ENCODE measurements around the gene LOX. TPM values are rescaled to one million over a fixed set of nuclear protein-coding genes. Genes with fewer than 3 reads are reported as not detected.

LOX gene
- total and polyA plus RNA-seq, 3 donors from 2014 or later: 2.4 to 11.9 (median 6.4) TPM

DNA sequence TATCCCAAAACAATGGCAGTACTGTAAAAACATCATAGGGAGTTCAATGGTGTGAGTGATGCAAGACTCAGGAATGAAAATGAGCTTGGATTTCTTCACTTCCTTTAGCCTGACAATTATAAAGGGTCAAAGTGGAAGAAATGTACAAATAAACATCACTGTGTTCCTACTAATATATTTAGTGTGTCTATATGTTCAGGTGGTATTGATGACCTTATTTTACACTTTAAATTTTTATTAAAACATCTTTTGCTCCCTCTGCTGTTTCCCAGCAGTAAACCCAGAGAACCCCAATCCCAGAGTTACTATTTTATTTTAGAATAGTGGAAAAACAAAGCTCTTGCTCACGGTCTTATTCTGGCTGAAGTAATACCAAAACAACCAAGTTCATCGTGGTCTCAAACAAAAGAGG is 2.0 kb downstream of the LOX start:
- TF ChIP-seq, protein P1, sequence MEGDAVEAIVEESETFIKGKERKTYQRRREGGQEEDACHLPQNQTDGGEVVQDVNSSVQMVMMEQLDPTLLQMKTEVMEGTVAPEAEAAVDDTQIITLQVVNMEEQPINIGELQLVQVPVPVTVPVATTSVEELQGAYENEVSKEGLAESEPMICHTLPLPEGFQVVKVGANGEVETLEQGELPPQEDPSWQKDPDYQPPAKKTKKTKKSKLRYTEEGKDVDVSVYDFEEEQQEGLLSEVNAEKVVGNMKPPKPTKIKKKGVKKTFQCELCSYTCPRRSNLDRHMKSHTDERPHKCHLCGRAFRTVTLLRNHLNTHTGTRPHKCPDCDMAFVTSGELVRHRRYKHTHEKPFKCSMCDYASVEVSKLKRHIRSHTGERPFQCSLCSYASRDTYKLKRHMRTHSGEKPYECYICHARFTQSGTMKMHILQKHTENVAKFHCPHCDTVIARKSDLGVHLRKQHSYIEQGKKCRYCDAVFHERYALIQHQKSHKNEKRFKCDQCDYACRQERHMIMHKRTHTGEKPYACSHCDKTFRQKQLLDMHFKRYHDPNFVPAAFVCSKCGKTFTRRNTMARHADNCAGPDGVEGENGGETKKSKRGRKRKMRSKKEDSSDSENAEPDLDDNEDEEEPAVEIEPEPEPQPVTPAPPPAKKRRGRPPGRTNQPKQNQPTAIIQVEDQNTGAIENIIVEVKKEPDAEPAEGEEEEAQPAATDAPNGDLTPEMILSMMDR (IDR thresholded peaks at IDR 0.05): peak in 1 of 3 experiments; percentile 10
- no peak for TF ChIP-seq POLR2A (IDR thresholded peaks at IDR 0.05)
- Histone ChIP-seq H3K27ac (no peak overlapping the region), H3K4me1 (no peaks in the 10 kb centered on the region), H3K4me3 (peak overlapping the region in 1 of 2 donors; percentile 68), H3K36me3 (ENCODE audit: low read depth, missing control alignments) (no peaks in the 10 kb centered on the region), H3K9me3 (no peaks in the 10 kb centered on the region), H3K27me3 (no peaks in the 10 kb centered on the region)
- no peak for DNase-seq
- 16 to 21% methylated on average over 2 of the region's 2 CpGs for WGBS, 2 donors
- intact Hi-C loops (cut with DNase I; ENCODE audit: low total_unique reads): no loop called here

DNA sequence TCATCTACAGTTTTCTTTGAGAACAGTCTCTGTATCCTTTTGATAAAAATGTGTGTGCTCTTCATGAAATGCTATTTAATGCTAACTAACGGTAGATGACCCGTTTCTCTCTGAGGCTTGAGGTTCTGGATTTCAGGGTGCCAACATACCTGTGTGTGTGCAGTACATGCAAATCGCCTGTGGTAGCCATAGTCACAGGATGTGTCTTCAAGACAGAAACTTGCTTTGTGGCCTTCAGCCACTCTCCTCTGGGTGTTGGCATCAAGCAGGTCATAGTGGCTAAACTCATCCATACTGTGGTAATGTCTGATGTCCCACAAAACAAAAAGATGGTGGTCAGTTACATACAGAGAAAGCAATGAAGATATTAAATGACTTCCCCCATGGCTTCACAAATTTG is 4.2 kb downstream of the LOX start:
- no peaks in the 10 kb centered on the region for H3K4me1 ChIP-seq
- intact Hi-C loops (cut with DNase I; ENCODE audit: low total_unique reads): no loop called here
- H3K9me3 ChIP-seq: no peaks in the 10 kb centered on the region
- no peaks in the 10 kb centered on the region for H3K27me3 ChIP-seq
- no peaks in the 10 kb centered on the region for H3K36me3 ChIP-seq (ENCODE audit: low read depth, missing control alignments)
- no peak for DNase-seq
- 94 to 95% methylated on average over 3 of the region's 3 CpGs for WGBS, 2 donors
- TF ChIP-seq, protein P1 (IDR thresholded peaks at IDR 0.05): no peak
- no peak for TF ChIP-seq POLR2A (IDR thresholded peaks at IDR 0.05)
- H3K27ac ChIP-seq: no peak overlapping the region
- no peak overlapping the region for H3K4me3 ChIP-seq

DNA sequence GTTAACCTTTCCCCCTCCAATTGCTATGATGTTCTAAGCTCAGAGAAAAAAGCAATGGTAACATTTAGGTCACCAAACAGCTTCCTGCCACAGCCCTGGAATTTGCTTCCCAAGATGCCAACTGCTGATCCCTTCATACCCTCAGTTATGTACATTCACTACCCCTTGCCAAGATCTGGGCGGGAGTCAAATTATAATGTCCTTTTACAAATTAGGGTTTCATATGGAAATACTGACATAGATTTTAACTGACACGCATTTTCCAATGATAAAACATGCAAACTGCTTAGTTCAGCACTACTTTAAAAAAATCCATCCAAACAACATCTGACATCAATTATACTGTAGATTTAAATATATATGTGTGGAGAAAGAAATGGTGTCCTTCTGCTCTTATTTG is 5.0 kb downstream of the LOX start:
- DNase-seq: no peak
- Histone ChIP-seq H3K4me1 (no peaks in the 10 kb centered on the region), H3K27me3 (no peaks in the 10 kb centered on the region), H3K36me3 (ENCODE audit: low read depth, missing control alignments) (no peaks in the 10 kb centered on the region), H3K27ac (no peak overlapping the region), H3K9me3 (no peaks in the 10 kb centered on the region), H3K4me3 (no peak overlapping the region)
- TF ChIP-seq POLR2A (IDR thresholded peaks at IDR 0.05): no peak
- TF ChIP-seq, protein P1 (IDR thresholded peaks at IDR 0.05): no peak
- 92 to 94% methylated on average over 2 of the region's 2 CpGs for WGBS, 2 donors
- intact Hi-C loops (cut with DNase I; ENCODE audit: low total_unique reads): no loop called here

DNA sequence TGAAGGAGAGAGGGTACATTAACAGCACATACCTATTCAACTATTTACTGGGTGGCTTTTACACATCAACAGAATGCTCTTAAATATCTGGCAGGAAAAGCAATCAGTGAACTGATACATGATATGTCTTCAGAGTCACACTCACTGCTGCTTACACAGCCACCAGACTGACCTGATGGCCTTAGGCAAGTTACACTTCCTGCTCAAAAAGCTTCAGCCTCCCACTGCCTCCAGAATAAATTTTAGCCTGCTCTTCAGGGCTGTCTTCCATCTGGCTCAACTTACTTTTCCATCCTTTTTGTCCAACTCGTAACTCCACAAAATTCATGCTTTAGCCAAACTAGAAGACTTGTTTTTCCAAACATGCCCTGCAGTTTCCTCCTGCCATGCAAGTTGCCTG is 10.7 kb downstream of the LOX start:
- no peak overlapping the region for H3K27ac ChIP-seq
- no peaks in the 10 kb centered on the region for H3K36me3 ChIP-seq (ENCODE audit: low read depth, missing control alignments)
- intact Hi-C loops (cut with DNase I; ENCODE audit: low total_unique reads): no loop called here
- WGBS, 2 donors: 56 to 61% methylated on average over 1 of the region's 1 CpG
- H3K4me1 ChIP-seq: no peaks in the 10 kb centered on the region
- no peak for TF ChIP-seq POLR2A (IDR thresholded peaks at IDR 0.05)
- TF ChIP-seq, protein P1 (IDR thresholded peaks at IDR 0.05): no peak
- no peak overlapping the region for H3K4me3 ChIP-seq
- H3K9me3 ChIP-seq: no peaks in the 10 kb centered on the region
- no peaks in the 10 kb centered on the region for H3K27me3 ChIP-seq
- DNase-seq: no peak

DNA sequence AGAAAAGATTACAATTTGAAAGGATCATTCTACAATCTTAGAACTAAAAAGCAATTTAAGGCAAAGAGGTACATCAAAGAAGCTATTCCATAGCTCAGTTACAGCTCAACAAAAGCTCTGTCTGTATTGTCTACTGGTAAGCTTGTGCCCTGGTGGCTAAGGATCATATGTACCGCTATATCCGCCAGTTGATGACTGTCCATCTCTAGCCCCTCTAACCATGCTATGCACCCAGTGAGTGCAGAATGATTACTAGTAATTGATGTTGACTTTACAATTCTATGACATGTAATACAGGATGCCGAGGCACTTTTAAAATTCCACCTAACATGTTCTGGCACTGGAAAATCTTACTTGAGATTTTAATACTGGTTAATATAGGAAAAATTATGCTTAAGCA is 13.1 kb downstream of the LOX start:
- TF ChIP-seq, protein P1 (IDR thresholded peaks at IDR 0.05): no peak
- no peak for TF ChIP-seq POLR2A (IDR thresholded peaks at IDR 0.05)
- Histone ChIP-seq H3K36me3 (ENCODE audit: low read depth, missing control alignments) (no peaks in the 10 kb centered on the region), H3K4me3 (no peak overlapping the region), H3K27me3 (no peaks in the 10 kb centered on the region), H3K9me3 (no peaks in the 10 kb centered on the region), H3K4me1 (no peaks in the 10 kb centered on the region), H3K27ac (no peak overlapping the region)
- intact Hi-C loops (cut with DNase I; ENCODE audit: low total_unique reads): no loop called here
- WGBS, 2 donors: 94 to 98% methylated on average over 3 of the region's 3 CpGs
- no peak for DNase-seq

All from testis (tissue), 3 donors.